MM.1S (cell line): ENCODE results near the gene MT1M.

Experiments
- CTCF ChIP-seq: fragments of 300-600 bp; sonication (generic); IDR thresholded peaks from 2 replicates; pipeline ENCODE4 v1.5.1; 2016; ENCODE audit warnings: antibody characterized with exemption, low read length, mixed read lengths
- EZH2phosphoT487 ChIP-seq: fragments of 300-600 bp; sonication (generic); IDR thresholded peaks from 2 replicates; pipeline ENCODE4 v1.6.1; 2018; ENCODE audit warnings: antibody characterized with exemption, low read length

- TF ChIP-seq EZH2phosphoT487 = no peak
- TF ChIP-seq CTCF = no peak
Observed at GRCh38 chr16:56645311-56645710, 12.9 kb downstream of the MT1M start.
